GM19467 (cell line): Measurements from ENCODE around the gene SLC2A4.

Experiments
- ATAC-seq: cut with Tn5 transposase; IDR thresholded peaks from one replicate; pipeline ENCODE4 v1.9.1; 2021; ENCODE audit warnings: mild to moderate bottlenecking, moderate library complexity; ENCODE audit not compliant: unreplicated experiment

Gene SLC2A4

GRCh38 chr17:7296189-7296861, 14.8 kb downstream of the SLC2A4 start:
- no peak for ATAC-seq

GRCh38 chr17:7304179-7304578, 22.7 kb downstream of the SLC2A4 start:
- ATAC-seq, result no peak

DNA sequence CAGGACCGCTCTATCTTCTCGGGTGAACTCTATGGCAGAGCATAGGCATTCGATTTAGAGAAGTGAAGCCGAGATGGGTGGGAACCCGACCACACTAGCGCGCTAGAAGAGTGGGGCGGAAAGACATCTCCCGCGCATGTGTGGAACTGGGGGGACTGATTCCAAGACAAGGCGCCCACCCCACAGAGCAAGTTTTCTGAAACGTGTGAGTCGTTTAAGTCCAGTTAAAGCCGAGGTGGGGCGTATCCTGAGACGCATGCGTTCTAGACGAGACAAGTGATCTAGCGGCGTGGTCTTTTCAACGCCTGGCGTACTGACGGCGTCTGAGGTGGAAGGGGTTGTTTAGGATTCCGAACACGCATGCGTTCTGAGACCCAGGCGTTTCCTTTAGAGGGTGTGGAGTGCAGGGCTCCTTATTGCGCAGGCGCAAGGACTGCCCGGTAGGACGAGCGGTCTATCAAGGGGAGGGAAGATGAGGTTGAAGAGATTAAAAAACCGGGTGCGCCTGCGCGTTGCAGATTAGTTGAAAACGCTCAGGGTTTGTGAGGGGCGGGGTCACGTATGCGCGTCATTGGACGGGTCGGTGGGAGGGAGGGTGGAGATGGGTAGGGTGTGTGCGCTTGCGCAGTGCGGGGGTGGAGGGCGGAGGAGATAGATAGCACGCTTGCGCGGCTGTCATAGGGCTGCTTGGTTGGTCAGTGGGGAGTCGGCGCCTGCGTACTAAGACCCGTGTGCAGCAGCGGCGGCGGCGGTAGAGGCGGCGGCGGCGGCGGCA, 25.6 kb downstream of the SLC2A4 start, which contains the start of gene EIF5A:
TSS of gene EIF5A (plus strand) at position 718 of the 775 bp plus-strand sequence. CDS start 2,008 bp downstream, outside the sequence.
- peak; percentile 64 for ATAC-seq

DNA sequence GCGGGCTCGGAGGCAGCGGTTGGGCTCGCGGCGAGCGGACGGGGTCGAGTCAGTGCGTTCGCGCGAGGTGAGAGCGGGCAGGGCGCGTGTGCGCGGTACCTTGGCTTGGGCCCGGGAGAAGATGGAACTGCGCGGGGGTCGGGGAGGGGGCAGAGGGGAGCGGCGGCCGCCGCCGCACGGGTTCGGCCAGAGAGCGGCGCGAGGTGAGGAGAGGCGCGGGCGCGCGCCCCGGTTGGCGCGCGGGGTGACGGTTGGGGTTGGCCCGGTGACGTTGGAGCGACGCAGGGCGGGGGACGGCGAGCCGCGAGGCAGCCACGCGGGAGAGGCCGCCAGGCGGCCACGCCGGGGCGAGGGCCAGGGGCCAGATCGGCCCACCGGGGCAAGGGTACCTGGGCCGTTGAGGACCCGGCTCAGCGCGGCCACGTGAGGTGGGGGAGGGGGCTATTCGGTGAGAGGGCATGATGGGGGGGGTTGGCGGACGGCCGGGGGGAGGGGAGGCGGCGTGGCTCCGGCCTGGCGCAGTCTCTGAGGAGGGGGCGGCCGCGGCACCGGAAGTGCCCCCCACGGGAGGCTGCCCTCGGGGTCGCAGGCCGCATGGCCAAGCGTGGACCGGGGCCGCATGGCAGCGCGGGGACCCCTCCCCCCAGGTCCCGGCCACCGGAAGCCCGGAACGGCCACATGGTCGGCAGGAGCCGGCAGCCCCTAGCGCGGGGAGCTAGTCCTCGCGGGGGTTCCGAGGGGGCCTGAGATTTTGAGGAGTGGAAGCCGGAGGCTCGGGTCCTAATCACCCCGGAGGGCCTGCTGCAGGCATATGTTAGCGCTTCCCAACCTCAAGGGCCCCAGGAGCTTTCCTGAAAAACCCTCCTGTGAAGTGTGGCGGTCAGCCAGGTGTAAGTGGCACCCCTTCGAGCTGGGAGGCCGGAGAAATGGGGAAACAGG, 26.4 kb downstream of the SLC2A4 start:
- ATAC-seq, result no peak

- ATAC-seq, result no peak
Observed at GRCh38 chr17:7308625-7309433, 27.3 kb downstream of the SLC2A4 start.

- no peak for ATAC-seq
Observed at GRCh38 chr17:7309628-7310027, 28.1 kb downstream of the SLC2A4 start.

- no peak for ATAC-seq
Observed at GRCh38 chr17:7311110-7311705, 29.7 kb downstream of the SLC2A4 start.

GRCh38 chr17:7312432-7313087, 31.0 kb downstream of the SLC2A4 start:
- no peak for ATAC-seq

GRCh38 chr17:7313088-7313889, 31.8 kb downstream of the SLC2A4 start:
- ATAC-seq, result no peak

GRCh38 chr17:7313890-7314718, 32.6 kb downstream of the SLC2A4 start:
- ATAC-seq, result no peak

DNA sequence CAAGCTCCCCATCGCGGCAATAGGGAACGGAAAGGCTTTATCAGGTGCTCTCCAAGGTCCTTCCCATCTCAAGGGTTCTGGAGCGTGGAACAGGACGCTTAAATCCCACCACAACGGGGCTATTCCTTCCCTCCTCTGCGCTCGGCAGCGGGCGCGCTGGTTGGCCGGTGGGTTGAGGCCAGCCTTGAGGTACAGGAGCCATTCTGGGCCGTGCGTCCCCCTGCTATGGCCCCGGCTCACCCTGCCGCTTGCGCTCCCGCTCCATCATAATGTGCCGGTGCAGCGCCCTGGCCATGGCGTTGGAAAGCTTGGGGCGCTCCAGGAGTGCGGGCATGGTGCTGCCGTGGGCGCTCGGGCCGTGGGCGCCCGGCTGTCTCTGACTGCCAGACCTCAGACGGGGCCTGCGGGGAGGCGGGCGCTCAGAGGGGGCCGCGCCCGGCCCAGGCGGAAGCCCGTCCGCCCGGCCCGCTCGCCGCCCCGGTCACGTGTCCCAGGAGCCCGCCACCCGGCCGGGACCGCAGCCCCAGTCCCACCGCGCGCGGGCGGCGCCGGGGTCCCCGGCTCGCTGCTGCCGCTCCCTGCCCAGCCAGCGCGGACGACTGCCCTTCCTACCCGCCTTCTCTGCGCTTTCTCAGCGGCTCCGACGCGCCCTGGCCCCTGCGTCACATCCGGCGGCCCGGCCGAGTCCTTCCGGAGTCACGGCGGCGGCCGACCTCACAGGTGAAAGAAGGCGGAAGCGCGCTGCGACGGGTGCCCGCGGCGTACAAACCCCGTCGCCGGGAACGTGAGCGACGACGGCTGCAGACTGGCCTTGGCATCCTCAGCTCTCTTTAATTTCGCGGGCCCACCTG, 33.4 kb downstream of the SLC2A4 start, which contains the start of gene GPS2:
TSS of gene GPS2 (minus strand) at position 642 of the 851 bp plus-strand sequence. CDS start at position 334, 308 bp downstream.
- ATAC-seq, result peak; percentile 60

DNA sequence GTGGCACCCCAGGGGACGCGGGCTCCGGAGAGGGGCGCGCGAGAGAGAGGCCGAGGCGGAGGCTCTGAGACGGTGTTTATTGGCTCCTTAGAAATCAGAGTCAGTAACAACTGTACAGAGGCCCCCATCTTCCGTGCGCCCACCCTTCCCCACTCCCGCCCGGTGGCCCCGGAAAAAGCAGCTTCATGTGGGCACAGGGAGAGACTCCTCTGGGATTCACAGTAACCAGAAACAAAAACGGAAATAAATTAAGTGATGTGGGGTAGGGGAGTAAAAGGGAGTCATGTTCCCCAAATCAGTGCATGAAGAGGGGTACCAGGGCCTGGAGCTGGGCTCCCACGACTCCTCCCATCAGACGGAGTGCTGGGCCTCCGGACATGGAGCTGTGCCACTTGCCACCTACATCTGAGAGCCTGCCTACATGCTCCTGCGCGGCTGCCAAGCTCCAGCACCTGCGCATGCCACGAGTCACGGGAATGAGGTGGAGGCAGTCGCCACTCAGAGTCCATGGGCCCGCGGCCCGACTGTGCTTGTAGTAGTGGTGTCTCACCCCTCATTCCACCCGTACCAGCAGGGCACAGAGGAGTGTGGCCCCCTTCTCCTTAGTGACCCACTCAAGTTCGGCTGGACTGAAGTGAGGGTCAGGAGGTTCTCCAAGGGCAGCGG, 34.2 kb downstream of the SLC2A4 start:
- no peak for ATAC-seq

GRCh38 chr17:7317161-7317803, 35.8 kb downstream of the SLC2A4 start:
- no peak for ATAC-seq

- no peak for ATAC-seq
Observed at GRCh38 chr17:7318121-7318860, 36.8 kb downstream of the SLC2A4 start.

- no peak for ATAC-seq
Observed at GRCh38 chr17:7321466-7321865, 39.9 kb downstream of the SLC2A4 start.
